HG03064 (cell line): ENCODE measurements around the gene ODAD3.
"Not testable (repeated sequence)": the region's sequence is repeated elsewhere in the genome, so short reads cannot be mapped to it uniquely, and the experiment has no call there.

Experiments used
- ATAC-seq: cut with Tn5 transposase; IDR thresholded peaks from one replicate; pipeline ENCODE4 v1.9.1; 2021; ENCODE audit warnings: low read depth; ENCODE audit not compliant: unreplicated experiment

The ODAD3 gene

DNA sequence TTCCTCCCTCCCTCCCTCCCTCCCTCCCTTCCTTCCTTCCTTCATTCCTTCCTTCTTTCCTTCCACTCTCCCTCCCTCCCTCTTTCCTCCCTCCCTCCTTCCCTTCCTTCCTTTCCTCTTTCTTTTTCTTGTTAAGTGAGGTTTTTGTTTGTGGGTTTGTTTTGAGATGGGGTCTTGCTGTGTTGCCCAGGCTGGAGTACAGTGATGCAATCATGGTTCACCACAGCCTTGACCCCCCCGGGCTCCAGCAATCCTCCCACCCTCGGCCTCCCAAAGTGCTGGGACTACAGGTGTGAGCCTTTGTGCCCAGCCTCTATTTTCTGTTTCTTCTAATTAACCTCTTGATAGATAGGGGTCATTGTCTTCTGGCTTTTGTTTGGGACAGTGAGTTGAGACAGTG lies 26.5 kb upstream of the ODAD3 start:
- no peak for ATAC-seq

DNA sequence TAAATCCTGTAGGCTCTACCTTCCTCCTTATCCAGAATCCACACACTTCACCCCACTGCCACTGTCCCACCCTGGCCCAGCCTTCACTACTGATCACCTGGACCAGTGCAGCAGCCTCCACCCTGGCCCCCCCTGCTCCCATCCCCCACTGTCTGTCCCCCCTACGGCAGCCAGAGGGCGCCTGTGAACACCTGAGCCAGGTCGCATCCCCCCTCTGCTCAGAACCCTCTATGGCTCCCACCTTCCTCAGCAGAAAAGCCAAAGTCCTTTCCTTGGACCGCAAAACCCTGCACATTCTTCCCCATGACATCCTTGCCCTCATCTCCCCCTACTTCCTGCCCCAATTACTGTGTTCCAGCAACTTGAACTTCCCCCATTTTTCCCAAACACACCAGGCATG lies 25.3 kb upstream of the ODAD3 start:
- ATAC-seq = no peak

DNA sequence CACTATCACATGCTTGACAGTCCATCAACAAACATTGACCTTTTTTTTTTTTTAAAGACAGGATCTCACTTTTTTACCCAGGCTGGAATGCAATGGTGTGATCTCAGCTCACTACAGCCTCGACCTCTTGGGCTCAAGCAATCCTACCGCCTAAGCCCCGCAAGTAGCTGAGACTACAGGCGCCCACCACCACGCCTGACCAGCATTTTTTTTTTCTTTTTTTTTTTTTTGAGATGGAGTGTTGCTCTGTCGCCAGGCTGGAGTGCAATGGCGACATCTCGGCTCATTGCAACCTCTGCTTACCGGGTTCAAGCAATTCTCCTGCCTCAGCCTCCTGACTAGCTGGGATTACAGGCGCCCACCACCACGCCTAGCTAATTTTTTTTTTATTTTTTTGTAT lies 24.0 kb upstream of the ODAD3 start:
- not testable (repeated sequence) for ATAC-seq

DNA sequence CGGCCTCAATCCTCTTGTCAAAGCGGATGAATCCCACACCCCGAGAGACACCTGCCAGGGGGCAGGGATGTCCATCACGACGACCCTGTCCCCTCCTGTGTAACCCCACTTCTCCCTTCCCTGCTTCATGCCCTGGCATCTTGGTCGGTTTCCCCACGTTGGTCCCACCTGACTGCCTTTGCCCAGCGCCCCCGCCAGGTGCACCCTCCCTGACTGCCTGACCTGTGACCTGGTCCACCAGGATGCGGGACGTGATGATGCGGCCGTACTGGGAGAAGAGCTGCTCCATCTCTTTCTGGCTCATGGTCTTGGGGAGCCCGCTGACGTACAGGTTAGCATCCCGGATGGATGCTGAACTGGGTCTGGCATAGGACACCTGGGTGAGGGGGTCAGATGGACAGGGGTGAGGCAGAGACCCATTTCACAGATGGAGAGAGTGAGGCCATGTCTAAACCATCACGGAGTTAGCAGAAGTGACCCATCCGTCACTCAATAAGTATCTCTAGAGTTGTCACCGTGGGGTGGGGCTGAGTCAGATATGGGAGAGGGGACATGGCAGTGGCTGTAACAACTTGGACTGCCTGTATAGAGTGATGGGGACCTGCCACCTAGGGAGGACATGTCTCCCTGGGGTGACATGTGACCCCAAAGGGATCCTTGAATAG lies 23.4 kb upstream of the ODAD3 start:
- no peak for ATAC-seq

DNA sequence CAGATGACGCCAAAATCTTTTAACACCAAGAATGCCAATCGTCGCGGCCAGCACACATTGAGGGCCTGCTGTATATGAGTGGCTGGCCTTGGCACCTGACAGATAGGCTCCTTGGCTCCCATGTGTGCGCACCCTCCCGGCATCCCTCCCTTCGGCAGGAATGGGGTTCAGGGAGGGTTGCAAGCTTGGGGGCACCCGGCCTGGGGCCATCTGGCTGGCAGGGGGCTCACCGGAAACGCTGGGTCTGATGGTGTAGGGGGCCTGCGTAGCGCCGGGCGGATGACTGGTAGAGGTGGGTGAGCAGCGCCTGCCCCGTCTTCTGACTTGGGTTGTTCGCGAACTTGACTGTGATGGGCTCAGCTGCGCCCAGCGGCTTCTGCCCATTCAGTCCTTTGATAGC lies 22.9 kb upstream of the ODAD3 start:
- no peak for ATAC-seq

DNA sequence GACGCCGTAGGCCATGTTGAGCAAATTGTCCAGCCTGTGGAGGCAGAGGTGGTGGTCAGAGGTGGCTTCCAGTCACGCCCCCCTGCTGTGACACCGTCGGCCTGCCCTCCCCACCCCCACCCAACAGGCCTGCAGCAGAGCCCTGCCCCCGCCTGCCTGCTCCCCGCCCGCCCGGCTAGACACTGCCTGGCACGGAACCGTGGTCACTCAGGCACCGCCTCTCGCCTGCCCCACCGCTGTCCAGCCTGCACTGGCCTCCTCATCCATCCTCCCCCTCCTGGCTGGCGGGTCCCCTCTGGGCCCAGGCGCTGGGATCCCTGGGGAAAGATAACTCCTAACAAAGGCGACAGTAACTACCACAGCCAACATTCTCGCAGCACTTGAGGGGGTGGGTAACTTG lies 22.2 kb upstream of the ODAD3 start:
- ATAC-seq = no peak

DNA sequence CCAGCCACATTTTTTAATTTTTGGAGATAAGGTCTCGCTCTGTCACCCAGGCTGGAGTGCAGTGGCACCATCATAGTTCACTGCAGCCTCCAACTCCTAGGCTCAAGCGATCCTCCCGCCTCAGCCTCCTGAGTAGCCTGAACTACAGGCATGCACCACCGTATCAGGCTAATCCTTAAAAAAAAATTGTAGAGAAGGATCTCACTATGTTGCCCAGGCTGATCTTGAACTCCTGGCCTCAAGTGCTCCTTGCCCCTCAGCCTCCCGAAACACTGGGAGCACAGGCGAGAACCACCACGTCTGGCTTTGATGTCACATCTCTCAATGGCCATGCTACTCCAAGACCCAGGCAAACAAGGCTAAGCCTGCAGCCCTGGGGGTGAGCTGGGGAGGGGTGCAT lies 21.7 kb upstream of the ODAD3 start:
- ATAC-seq = no peak

DNA sequence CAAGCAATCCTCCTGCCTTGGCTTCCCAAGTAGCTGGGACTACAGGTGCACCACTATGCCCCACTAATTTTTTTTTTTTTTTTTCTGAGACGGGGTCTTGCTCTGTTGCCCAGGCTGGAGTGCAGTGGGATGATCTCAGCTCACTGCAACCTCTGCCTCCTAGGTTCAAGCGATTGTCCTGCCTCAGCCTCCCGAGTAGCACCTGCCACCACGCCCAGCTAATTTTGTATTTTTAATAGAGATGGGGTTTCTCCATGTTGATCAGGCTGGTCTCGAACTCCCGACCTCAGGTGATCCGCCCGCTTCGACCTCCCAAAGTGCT lies 20.3 kb upstream of the ODAD3 start:
- not testable (repeated sequence) for ATAC-seq

DNA sequence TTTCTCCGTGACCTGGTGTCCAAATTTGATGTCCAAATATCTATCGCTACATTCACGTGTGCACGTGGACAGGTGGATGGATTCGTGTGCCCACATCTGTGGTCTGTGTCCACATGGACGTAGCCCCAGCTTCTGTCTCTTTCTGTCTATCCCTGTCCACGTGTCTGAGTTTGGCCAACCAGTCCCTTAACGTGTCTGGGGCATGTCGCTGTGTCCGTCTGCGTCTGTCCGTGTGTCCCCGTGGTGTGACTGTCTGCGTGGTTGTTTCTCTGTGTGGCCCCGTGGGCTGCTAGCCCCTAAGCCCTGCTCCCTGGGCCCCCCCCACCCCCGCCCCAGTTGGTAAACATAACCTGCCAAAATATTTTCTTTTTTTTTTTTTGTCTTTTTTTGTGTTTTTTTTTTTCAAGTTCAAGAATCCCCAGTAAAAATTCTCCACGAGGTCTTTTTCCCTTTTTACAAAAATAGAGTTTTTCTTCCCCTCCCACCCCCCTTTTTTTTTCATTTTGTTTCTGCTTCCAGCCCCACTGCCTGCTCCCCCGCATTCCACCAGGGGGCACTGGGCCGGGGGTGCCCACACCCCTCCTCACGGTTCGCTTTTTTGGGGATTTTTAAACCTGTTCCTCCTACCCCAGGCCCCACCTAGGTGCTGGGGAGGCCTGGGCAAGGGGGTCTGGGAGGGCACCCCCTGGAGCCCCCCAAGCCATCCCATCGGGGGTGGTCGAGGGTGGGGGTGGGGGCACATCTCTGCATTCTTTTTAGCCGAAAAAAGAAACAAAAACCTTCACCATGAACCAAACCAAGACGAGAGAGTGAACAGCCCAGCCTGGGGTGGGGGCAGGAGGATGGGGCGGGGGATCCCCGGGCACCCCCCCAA lies 18.8 kb upstream of the ODAD3 start:
- no peak for ATAC-seq

DNA sequence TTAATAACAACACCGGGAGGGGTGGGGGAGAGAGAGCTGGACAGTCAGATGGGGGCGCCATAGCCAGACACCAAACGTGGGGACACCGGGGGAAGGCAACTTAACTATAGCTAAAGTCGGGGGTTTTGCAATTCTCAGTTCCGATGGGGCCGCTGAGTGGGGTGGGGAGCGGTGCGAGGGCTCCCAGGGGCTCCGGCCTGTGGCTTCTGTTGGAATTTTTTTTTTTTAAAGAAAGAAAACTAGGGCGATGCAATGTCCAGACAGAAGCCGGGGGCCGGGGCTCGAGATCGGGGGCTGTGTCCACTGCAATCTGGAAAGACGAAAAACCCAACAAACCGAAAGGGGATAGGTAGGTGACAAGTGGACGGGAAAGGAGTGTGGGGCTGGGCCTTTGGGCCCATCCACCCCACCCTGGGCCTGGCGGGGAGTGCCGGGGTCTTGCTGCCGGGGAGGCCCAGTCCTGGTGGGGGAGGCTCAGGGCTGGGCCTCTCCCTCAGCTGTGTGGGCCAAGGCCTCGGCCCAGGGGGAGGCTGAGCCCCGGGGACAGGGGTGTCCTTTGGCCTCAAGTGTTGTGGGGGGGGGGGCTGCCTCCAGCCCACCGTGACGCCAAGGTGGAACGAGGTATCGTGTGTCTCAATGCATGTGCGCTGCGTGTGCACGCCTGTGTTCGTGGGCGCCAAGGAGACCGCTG lies 17.8 kb upstream of the ODAD3 start:
- ATAC-seq = no peak

DNA sequence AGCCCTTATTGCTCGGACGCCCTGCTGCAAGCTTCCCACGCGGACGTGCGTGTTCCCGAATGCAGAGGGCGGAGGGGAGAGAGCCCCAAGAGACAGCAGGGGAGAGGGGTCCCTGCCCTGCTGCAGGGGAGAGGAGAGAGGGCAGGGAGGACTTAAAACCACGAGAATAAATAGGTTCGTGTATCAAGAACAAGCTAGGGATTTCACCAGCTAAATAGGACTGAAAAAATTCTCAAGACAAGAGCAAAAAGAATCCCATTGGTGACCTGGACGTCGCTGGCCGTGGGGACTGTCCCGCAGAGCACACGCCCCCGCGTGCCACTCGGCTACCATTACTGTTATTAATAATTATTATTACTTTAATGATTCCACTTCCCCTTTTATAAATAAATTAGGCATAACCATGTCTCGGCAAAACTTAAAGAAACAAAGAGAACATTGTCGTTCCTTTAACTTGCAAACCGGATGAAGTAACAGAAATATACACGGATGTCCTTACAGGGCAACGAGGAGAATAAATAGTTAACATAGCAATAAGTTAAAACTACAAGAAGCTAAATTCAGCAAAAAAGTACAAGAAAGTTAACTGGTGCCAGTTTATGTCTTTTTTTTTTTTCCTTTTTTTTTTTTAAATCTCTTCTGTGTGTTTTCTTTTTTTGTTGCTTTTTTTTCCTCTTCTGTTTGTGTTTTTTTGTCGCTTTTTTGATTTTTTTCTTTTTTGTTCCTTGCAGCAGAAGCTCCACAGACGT lies 17.1 kb upstream of the ODAD3 start:
- ATAC-seq = no peak

DNA sequence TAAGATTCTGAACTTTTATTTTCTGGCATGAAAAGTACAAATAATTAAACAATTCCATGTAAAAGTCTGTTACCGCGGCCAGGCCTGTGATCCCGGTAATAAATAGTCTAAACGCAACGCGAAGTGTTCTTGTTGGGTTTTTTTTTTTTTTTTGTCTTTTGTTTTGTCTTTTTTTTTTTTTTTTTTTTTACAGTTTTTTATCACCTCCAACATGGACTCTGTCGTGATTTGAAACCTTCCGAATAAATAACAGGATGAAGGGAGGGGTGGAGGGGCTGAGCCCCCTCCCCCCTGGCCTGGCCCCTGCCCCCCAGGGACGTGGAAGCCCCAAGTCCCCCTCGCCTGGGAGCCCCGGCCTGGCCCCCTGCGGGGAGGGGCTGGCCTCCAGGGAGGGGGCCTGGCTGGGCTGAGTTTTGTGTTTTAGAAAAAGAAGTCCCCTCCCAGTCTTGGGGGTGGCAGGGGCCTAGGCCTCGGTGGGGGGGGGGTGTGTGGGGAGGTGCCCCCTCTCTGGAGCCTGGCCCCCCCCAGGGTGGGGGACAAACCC lies 16.5 kb upstream of the ODAD3 start:
- no peak for ATAC-seq

DNA sequence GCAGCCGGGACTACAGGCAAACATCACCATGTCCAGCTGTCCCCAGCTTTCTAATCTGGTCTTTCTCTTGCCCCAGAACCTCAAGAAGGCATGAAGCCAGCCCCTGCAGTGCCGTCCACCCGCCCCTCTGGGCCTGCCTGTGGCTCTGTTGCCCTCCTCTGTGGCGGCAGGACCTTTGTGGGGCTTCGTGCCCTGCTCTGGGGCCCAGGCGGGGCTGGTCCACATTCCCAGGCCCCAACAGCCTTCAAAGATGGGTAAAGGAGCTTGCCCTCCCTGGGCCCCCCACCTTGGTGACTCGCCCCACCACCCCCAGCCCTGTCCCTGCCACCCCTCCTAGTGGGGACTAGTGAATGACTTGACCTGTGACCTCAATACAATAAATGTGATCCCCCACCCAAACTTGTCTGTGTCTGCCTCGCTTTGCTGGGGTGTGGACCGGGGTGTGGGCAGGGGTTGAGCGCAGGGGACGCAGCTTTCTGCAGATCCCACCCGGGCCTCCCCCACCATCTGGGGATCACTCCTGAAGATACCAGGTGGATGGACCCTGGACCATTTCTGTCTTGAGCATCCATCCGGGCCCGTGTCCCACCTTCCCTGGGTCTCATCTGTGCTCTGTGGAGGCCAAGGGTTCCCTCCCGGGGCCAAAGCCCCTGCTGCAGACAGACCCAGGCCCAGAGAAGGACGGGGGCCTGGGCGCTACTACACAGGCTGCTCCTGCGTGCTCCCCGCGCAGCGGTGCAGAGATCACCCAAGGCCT lies 15.8 kb upstream of the ODAD3 start:
- no peak for ATAC-seq

DNA sequence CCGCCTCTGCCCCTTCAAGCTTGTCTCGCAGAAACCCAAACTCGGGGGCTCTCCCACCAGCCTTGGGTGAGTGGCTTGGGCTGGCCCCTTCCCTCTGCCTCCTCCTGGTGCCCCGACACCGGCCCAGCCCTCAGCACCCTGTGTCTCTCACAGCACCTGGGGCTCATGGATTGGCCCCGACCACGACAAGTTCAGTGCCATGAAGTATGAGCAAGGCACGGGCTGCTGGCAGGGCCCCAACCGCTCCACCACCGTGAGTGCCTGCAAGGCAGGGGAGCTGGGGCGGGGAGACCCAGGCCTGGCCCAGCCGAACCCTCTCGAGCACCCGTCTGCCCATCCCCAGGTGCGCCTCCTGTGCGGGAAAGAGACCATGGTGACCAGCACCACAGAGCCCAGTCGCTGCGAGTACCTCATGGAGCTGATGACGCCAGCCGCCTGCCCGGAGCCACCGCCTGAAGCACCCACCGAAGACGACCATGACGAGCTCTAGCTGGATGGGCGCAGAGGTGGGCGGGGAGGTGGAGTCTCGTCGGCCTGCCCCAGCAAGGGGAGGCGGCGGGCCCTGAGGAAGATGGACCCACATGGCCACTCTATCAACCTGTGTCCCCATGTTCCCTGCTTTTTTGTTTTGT lies 14.1 kb upstream of the ODAD3 start:
- ATAC-seq = no peak

DNA sequence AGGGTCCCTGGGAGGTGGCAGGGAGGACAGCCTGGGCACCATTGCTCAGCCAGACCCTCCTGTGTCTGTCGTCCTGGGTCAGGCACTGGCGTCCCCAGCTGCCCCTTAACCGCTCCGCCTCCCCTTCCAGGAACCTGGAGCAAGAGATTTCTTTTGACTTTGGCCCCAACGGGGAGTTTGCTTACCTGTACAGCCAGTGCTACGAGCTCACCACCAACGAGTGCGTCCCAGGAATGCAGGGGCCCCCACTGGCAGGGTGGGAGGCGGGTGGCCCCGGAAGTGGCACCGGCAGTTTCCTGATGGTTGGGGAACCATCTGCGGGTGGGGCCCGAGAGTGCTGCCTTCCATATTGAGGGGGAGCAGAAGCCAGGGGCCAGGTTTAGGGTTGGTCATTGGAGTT lies 13.5 kb upstream of the ODAD3 start:
- ATAC-seq = no peak

DNA sequence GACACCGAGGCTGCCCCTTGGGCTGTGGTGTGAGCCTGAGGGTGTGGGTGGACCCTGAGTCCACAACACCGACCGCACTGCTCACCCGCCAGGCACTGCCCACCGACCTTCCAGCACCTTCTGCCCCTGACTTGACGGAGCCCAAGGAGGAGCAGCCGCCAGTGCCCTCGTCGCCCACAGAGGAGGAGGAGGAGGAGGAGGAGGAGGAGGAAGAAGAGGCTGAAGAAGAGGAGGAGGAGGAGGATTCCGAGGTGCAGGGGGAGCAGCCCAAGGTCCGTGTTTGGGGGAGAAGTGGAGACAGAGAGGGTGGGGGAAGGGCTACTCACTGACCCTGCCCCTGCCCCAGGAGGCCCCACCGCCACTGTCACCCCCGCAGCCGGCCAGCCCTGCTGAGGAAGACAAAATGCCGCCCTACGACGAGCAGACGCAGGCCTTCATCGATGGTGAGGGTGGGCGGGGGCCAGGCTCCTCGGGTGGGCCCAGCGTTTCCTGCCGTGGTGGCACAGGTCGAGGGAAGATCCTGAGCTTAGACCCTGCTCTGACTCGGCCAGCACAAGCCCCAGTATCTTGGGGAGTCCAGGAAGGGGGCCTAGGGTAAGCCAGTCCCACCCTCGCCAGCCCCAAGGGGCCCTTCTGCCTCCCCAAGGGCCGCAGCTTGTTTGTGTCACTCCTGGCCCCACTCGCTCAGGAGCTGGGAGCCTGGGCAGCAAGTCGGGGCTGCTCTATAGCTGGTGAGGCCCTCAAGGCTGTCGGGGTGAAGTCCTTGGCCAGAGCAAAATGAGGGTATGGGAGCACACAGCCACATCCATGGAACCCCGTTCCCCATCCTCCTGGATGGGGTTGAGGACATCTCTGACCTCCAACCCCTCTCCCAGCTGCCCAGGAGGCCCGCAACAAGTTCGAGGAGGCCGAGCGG lies 12.7 kb upstream of the ODAD3 start:
- ATAC-seq = no peak

DNA sequence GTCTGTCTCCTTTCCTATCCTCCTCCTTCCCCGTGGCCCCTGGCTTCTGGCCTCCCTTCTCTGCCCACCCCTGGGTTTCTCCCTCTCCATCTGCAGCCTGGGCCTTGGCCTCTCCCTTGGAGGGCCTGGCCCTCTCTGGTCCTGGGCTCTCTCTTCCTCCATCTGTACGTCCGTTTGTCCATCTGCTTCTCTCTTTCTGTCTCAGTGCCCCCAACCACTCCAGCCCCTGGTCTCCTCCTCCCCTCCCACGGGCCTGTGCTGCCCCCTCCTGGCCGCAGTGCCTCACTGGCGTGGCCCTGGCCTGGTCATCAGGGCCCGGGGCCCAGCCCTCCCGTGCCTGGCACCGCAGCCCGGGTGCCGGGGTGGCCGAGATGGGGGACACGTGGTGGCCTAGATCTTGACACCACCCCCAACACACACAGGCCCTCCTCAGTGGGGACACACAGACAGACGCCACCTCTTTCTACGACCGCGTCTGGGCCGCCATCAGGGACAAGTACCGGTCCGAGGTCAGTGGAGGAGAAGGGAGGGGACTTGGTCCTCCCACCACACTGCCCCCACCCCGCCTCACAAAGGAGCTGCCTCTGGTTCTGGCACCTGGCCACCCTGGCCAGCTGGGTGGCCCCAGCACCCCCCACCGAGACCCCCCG lies 11.9 kb upstream of the ODAD3 start:
- ATAC-seq = no peak

DNA sequence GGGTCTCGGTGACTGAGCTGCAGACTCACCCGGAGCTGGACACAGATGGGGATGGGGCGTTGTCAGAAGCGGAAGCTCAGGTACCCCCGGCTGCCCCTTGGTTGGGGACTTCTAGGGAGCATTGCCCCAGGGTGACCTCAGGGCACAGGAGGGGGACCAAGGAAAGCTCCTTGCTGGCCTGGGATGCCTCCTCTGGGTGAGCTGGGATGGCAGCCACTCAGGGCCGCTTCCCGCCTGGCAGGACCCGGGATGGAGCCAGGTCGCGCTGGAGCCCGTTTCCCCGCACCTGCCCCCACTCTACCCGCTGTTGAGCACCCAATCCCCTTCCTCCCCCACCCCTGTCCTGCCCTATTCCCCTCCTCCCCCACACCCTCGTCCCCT lies 11.3 kb upstream of the ODAD3 start:
- no peak for ATAC-seq
